ENCODE results near the gene KLK3. TPM values are rescaled to one million over a fixed set of nuclear protein-coding genes. Genes with fewer than 3 reads are reported as not detected.

The KLK3 gene
- total RNA-seq, 4 donors from 2014 or later: not detected

GRCh38 chr19:50861496-50862286 is 7.0 kb downstream of the KLK3 start:
- in situ Hi-C loops (cut with MboI; ENCODE audit: low sequenced_read_pairs in 4 of 4) (no loop called here), intact Hi-C loops (cut with DNase I; ENCODE audit: low total_unique reads) (no loop called here)
- TF ChIP-seq, protein P1, sequence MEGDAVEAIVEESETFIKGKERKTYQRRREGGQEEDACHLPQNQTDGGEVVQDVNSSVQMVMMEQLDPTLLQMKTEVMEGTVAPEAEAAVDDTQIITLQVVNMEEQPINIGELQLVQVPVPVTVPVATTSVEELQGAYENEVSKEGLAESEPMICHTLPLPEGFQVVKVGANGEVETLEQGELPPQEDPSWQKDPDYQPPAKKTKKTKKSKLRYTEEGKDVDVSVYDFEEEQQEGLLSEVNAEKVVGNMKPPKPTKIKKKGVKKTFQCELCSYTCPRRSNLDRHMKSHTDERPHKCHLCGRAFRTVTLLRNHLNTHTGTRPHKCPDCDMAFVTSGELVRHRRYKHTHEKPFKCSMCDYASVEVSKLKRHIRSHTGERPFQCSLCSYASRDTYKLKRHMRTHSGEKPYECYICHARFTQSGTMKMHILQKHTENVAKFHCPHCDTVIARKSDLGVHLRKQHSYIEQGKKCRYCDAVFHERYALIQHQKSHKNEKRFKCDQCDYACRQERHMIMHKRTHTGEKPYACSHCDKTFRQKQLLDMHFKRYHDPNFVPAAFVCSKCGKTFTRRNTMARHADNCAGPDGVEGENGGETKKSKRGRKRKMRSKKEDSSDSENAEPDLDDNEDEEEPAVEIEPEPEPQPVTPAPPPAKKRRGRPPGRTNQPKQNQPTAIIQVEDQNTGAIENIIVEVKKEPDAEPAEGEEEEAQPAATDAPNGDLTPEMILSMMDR (IDR thresholded peaks at IDR 0.05 in 4 of 5, conservative IDR thresholded peaks at IDR 0.05 in 1 of 5): no peak
- TF ChIP-seq POLR2A (IDR thresholded peaks at IDR 0.05): no peak

DNA sequence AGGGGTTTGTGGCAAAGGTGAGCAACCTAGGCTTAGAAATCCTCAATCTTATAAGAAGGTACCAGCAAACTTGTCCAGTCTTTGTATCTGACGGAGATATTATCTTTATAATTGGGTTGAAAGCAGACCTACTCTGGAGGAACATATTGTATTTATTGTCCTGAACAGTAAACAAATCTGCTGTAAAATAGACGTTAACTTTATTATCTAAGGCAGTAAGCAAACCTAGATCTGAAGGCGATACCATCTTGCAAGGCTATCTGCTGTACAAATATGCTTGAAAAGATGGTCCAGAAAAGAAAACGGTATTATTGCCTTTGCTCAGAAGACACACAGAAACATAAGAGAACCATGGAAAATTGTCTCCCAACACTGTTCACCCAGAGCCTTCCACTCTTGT is 14.8 kb downstream of the KLK3 start:
- peaks cover 0 to 3% (median 0%) of the 10 kb centered on the region in 3 donors for H3K27me3 ChIP-seq
- H3K9me3 ChIP-seq: no peaks in the 10 kb centered on the region
- no peak overlapping the region for H3K4me3 ChIP-seq
- intact Hi-C loops (cut with DNase I; ENCODE audit: low total_unique reads) (no loop called here), in situ Hi-C loops (cut with MboI; ENCODE audit: low sequenced_read_pairs in 4 of 4) (no loop called here)
- no peaks in the 10 kb centered on the region for H3K4me1 ChIP-seq
- ATAC-seq (no peak), DNase-seq (no peak)
- TF ChIP-seq, protein P1 (IDR thresholded peaks at IDR 0.05 in 4 of 5, conservative IDR thresholded peaks at IDR 0.05 in 1 of 5): no peak
- no peak for TF ChIP-seq POLR2A (IDR thresholded peaks at IDR 0.05)
- no peak overlapping the region for H3K27ac ChIP-seq
- no peaks in the 10 kb centered on the region for H3K36me3 ChIP-seq

More at GRCh38 chr19:50861496-50862286, 7.0 kb downstream of the KLK3 start:
- Histone ChIP-seq H3K4me1 (no peaks in the 10 kb centered on the region), H3K36me3 (no peaks in the 10 kb centered on the region), H3K27me3 (peaks cover 0 to 2% (median 0%) of the 10 kb centered on the region in 3 donors), H3K27ac (no peak overlapping the region), H3K9me3 (no peaks in the 10 kb centered on the region), H3K4me3 (no peak overlapping the region)
- no peak for DNase-seq
- ATAC-seq: no peak

DNA sequence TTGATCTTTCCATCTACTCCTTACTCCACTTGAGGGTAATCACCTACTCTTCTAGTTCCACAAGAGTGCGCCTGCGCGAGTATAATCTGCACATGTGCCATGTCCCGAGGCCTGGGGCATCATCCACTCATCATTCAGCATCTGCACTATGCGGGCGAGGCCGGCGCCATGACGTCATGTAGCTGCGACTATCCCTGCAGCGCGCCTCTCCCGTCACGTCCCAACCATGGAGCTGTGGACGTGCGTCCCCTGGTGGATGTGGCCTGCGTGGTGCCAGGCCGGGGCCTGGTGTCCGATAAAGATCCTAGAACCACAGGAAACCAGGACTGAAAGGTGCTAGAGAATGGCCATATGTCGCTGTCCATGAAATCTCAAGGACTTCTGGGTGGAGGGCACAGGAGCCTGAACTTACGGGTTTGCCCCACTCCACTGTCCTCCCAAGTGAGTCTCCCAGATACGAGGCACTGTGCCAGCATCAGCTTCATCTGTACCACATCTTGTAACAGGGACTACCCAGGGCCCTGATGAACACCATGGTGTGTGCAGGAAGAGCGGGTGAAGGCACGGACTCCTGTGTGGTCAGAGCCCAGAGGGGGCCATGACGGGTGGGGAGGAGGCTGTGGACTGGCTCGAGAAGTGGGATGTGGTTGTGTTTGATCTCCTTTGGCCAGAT is 15.8 kb downstream of the KLK3 start:
- DNase-seq (no peak), ATAC-seq (no peak)
- TF ChIP-seq, protein P1 (IDR thresholded peaks at IDR 0.05 in 4 of 5, conservative IDR thresholded peaks at IDR 0.05 in 1 of 5): no peak
- TF ChIP-seq POLR2A (IDR thresholded peaks at IDR 0.05): no peak
- Histone ChIP-seq H3K4me1 (no peaks in the 10 kb centered on the region), H3K27me3 (peaks cover 0 to 3% (median 0%) of the 10 kb centered on the region in 3 donors), H3K36me3 (no peaks in the 10 kb centered on the region), H3K4me3 (no peak overlapping the region), H3K9me3 (no peaks in the 10 kb centered on the region), H3K27ac (no peak overlapping the region)
- in situ Hi-C loops (cut with MboI; ENCODE audit: low sequenced_read_pairs in 4 of 4): no loop called here
- intact Hi-C loops (cut with DNase I; ENCODE audit: low total_unique reads): no loop called here

DNA sequence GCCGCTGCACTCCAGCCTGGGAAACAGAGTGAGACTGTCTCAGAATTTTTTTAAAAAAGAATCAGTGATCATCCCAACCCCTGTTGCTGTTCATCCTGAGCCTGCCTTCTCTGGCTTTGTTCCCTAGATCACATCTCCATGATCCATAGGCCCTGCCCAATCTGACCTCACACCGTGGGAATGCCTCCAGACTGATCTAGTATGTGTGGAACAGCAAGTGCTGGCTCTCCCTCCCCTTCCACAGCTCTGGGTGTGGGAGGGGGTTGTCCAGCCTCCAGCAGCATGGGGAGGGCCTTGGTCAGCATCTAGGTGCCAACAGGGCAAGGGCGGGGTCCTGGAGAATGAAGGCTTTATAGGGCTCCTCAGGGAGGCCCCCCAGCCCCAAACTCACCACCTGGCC is 18.3 kb downstream of the KLK3 start, which contains the start of gene KLK2:
KLK2 (plus strand) TSS at position 384 of the 400 bp plus-strand sequence. CDS start 35 bp downstream, outside the sequence.
- DNase-seq: no peak
- Histone ChIP-seq H3K27ac (no peak within 1 kb of the TSS), H3K4me3 (no peak within 1 kb of the TSS), H3K36me3 (no peaks in the 10 kb centered on the region), H3K9me3 (no peaks in the 10 kb centered on the region), H3K27me3 (peaks cover 0 to 4% (median 3%) of the 10 kb centered on the region in 3 donors), H3K4me1 (no peaks in the 10 kb centered on the region)
- intact Hi-C loops (cut with DNase I; ENCODE audit: low total_unique reads) (no loop called here), in situ Hi-C loops (cut with MboI; ENCODE audit: low sequenced_read_pairs in 4 of 4) (no loop called here)
- no peak for ATAC-seq
- TF ChIP-seq, protein P1 (IDR thresholded peaks at IDR 0.05 in 4 of 5, conservative IDR thresholded peaks at IDR 0.05 in 1 of 5): no peak
- no peak for TF ChIP-seq POLR2A (IDR thresholded peaks at IDR 0.05)
